CD4-positive, alpha-beta T cell treated with Interleukin-6 at 100 ng/mL for 8 hours (primary cell): ENCODE measurements around the gene RNF152.

Source experiments
- DNase-seq: peaks from one replicate; pipeline ENCODE4 v3.0.0-alpha.2; 2020; ENCODE audit warnings: mixed read lengths, low spot score

RNF152 gene, protein sequence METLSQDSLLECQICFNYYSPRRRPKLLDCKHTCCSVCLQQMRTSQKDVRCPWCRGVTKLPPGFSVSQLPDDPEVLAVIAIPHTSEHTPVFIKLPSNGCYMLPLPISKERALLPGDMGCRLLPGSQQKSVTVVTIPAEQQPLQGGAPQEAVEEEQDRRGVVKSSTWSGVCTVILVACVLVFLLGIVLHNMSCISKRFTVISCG

GRCh38 chr18:61892683-61893308 lies at the start of gene RNF152:
RNF152 (minus strand) TSS chr18:61893007; CDS start chr18:61816463, 76,544 bp downstream.
- no peak for DNase-seq

DNA sequence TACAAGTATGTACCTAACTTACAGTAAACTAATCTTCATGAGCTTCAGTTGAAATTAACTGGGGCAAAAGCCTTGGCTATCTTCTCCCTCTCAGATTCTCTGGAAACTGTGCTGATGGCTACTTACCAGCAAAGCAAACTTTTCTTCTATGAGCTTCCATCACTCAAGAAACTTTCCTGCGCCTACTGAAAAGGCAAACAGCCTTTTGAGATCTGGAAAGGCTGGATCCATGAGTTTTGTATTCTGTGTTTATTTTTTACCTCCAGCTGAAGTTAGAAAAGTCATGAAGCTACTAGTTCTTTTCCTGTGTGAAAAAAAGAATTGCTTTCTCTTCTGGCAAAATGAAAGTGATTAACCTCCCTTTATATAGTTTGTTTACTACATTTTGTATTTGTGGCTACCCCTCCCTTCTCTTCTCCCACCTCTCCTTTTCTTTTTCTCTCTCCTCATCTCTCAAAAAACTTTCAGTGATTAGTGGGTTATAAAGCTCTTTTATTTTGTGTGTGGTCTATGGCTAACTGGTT lies 49.2 kb upstream of the RNF152 start:
- DNase-seq = no peak

DNA sequence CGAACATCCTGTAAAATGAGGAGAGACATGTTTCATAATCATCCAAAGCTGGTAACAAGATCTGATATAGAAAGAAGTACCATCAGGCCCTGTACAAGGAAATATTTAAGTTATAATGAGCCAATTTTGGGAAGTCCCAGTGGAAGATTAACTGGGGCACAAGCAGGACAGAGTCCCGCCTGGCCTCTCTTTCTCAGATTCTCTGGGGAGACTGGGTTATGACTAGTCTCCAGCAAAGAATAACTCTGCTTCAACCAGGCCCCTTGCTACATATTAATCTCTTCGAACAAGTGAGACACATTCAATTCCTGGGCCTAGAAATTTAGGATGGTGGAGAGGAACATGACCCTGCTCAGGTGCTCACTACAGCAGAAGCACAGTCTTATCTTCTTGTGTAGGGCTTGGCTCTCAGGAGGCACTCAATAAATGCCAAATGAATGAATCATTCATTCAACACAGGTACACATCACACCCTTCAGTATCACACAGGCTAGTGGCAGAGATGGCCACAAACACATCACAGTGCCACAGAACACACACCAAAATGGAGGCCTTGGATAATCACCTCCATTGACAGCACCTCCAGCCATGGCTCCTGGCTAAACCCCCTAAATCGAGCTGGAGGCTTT lies 46.4 kb upstream of the RNF152 start:
- no peak for DNase-seq

DNA sequence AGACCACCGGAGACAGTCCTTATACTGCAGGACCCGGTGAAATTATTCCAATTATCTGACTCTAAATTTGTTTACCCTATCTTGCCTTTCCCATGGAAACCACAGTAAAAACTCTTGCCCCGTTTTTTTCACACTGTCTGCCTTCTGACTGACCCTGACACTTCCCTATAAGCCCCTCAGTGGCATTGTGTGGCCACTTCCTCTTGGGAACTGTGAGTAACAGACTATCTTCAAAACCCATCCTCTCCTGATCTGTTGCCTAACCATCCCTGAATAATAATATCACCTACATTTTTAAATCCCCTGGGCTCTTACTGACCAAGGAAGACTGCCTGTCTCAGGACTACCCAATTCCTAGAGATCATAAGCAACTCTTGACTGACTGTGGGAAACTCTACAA lies 42.6 kb upstream of the RNF152 start:
- no peak for DNase-seq

DNA sequence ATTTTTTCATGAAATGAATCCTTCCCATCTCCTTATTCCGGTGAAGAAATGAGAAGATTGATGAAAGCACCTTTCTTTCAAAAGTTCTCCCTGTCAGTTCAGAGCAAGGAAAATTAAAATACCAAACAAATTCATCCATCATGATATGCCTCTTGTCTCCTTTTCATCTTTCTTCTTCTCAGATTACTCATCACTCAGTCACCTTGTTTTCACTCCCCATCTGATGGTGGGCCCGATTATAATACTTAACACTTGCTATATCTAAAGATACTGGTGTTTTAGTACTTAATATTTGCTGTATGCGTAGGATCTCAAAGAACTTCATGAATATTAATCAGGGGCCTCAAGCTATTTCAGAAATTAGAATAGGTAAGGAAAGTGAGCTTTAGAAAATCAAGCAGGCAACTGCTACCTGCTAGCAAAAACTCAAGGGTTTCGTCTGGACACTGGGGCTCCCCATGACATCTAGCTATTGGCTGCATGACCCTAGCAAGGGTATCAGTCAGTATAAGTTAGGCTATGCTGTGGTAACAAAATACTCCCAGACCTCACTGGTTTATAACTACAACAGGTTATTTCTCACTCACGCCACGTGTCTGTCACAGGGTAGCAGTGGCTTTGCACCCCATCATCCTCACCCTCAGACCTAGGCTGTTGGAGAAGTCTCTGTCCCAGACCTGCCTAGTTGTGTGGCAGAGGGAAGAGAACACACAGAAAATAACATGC lies 39.0 kb upstream of the RNF152 start:
- no peak for DNase-seq

DNA sequence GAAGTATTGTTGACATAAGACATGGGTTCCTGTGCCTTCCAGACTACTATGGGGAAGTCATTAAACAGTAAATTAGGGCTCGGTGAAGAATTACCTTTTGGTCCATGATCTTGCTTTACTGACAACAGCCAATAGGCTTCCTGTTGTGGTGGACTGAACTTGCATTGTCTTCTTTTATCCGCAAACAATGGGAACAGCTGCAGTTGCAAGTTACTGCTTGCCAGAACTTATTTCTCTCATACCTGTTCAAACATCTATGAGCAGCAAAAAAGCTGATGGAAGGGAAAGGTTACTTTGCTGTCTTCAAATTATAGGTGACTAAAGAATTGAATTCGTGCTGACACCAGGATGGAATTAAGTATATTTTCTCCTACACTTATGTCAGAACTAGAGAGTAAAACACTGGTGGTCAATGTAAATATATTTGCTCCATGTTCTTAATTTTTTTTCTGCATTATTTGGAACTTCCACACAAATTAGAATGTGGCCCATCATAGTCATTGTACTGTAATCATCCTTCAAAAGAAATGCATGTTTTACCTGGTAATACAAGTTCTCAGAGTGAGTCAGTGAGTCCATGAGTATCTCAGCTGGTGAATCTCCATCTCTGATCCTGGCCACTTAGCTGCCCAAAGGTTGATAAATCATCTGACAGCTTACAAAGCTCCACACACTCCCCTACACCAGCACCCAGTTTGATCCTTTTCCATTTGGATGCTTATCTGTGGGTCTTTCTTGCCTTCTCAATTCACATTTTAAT lies 37.3 kb upstream of the RNF152 start:
- DNase-seq = no peak

GRCh38 chr18:61926532-61926931 lies 33.7 kb upstream of the RNF152 start:
- DNase-seq = no peak

GRCh38 chr18:61924550-61924949 lies 31.7 kb upstream of the RNF152 start:
- no peak for DNase-seq

GRCh38 chr18:61922435-61922834 lies 29.6 kb upstream of the RNF152 start:
- DNase-seq = no peak

GRCh38 chr18:61921621-61922235 lies 28.9 kb upstream of the RNF152 start:
- DNase-seq = no peak

DNA sequence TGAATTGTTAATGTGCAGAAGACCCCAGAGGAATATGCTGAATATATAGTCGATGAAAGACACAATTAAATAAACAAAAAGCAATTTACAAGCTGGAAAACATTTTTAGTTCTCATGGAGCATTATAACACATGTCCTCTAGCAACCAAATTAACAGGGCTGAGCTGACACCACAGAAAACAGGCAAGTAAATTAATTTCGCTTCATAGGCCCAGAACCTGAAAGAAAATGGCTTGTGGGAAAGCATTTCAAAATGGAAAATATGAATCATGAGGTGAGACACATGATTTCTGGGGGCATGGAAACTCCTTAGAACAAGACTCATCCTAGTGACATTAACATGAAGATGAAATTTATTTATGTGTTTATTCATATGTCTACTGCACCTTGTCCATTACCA lies 25.0 kb upstream of the RNF152 start:
- DNase-seq = no peak

- no peak for DNase-seq
Observed at GRCh38 chr18:61912476-61912875, 19.7 kb upstream of the RNF152 start.

DNA sequence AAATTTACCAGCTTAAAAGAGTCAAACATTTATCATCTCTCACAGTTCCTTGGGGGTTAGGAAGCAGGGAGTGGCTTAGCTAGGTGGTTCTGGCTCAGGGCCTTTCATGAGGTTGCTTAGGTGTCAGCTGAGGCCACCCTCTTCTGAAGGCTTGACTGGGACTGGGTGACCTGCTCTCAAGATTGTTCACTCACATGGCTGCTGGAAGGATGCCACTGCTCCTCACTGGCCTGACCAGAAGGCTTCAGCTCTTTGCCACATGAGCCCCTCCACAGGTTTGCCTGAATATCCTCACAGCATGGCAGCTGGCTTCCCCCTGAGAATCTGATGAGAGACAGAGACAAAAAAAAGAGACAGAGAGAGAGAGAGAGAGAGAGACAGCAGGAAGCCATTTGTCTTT lies 17.3 kb upstream of the RNF152 start:
- DNase-seq = no peak

GRCh38 chr18:61908661-61909060 lies 15.9 kb upstream of the RNF152 start:
- DNase-seq = no peak

DNA sequence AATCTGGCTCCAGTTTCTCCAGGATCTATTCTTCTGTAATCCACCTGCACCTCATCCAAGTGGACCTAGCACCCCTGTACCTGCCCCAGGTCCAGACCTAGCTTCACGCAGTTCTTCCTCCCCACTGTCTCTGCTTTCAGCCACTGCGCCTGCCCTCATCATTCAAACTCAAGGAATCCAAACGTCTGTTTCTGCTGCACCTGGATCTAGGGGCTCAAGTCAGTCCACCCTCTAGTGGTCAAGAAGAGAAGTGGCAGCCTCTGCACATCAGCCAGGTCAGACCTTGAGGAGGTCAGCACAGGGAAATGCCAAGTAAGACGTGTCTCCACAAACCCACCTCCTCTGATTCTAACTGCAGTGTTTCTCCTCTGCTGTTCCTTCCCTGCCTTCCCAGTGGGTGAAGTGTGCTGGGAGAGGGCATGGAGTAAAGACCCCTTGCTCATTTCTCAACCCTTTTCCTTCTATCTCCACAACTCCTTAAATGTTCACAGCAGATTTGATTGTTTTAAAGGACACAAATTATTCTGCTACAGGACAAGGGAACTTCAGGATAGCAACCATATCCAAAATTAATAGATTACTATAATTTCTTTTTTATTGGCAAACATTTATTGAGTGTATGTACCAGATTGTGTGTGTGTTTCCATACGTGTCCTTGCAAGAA lies 8.6 kb upstream of the RNF152 start:
- peak; percentile 43 for DNase-seq

- no peak for DNase-seq
Observed at GRCh38 chr18:61900504-61901281, 7.9 kb upstream of the RNF152 start.

GRCh38 chr18:61898640-61899101 lies 5.9 kb upstream of the RNF152 start:
- DNase-seq = no peak

GRCh38 chr18:61896757-61897156 lies 4.0 kb upstream of the RNF152 start:
- no peak for DNase-seq

DNA sequence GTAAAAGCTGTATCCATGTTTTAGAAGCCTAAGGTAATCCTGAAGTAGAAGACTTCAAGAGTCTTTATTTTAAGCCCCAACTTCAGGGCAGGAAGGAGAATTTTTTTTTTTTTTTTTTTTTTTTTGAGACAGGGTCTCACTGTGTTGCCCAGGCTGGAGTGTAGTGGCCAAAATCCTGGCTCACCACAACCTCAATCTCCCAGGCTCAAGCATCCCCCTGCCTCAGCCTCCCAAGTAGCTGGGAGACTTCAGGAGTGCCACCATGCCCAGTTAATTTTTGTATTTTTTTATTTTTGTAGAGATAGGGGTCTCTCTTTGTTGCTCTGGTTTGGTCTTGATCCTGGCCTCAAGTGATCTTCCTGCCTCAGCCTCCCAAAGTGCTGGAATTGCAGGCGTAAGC lies 3.3 kb upstream of the RNF152 start:
- DNase-seq = no peak
